ENCODE results near the gene KAT6B.

The KAT6B gene

DNA sequence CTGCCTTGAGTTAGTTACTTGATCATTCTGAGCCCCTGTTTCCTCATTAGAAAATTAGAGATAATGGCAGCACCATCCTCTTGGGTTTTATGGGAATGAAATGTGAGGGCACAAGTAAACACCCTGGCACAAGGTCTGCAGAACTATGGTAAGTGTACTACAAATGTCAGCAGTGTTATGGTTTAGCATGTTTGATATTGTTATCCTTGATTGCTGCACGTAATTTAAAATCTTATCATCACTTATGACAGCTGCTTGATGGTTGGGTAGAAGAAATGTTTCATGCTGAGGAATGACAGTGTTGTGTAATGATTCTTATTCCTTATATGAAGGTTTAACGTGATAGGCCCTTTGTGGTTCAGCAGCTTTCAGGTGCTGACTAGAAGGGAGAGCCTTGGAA lies 134.3 kb downstream of the KAT6B start:
- no peak for DNase-seq

GRCh38 chr10:74962517-74962916 lies 136.1 kb downstream of the KAT6B start:
- no peak for DNase-seq

- no peak for DNase-seq
These were observed 137.1 kb downstream of the KAT6B start for GRCh38 chr10:74963549-74963948.

DNA sequence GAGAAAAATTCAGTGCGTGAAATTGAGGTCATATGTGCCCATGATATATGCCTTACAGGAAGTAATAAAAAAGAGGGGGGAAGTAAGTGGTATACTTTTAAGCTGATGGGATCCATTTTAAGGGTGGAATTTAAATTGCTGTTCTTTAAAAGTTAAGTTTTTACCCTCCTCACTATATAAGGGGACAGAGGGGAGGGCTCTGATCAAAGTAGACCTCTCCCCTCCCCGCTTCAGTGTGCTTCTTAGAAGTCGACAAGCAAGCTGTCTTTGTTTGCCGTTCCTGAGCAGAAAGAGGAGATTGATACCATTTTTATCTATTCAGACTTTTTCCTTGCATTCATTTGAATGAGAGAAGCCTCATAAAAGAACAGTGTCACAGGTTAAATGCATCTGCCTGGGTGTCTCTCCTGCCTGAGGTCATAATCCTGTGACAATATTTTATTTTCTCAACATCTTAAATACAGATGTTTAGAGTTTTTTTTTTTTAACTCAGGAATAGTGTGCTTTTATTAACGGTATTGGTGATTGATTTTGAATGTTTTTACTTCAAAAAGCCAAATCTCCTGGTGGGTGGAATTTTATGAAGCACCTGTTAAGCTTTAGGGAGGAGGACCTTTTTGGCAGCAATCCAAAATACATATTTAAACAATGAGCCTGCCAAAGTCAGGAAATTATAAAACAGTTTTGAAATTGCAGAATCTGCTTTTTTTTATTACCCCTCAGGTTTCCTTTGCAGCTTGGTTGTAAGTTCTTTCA lies 141.7 kb downstream of the KAT6B start:
- DNase-seq: no peak

DNA sequence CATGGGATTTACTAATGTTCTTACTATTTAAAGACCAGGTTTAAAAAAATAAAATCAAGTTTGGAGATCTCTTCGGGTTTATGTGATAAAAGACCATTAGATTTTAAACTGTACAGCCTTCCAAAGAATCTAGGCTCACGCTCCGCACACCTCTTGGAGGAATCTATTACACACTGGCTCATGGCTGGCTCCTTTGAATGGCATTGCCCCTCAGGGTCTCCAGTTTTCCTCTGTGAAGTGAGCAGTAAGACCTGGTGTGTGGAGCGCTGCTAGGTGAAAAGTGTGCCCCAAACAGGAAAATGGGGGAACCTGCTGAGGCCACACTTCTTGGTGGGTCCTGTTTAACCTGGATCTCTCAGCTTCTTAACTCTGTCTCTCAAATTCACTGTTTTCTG lies 142.3 kb downstream of the KAT6B start:
- DNase-seq: no peak

- no peak for DNase-seq
These were observed 142.7 kb downstream of the KAT6B start for GRCh38 chr10:74969093-74969492.

DNA sequence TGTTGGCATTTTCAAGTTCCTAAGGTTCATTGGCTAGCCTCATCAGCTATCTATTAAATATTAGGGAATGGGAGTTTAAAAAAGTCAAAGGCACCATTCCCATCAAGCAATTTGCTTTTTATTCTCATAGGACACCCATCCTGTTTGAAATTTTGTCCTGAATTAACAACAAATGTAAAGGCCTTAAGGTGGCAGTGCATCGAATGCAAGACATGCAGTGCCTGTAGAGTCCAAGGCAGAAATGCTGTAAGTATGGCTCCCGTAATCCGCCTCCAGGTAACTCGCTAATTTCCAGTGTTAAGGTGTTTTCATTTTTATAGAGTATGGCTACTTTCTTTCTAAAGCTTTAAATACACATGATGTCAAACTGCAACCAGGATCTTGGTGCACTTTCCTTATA lies 143.1 kb downstream of the KAT6B start:
- DNase-seq: no peak

DNA sequence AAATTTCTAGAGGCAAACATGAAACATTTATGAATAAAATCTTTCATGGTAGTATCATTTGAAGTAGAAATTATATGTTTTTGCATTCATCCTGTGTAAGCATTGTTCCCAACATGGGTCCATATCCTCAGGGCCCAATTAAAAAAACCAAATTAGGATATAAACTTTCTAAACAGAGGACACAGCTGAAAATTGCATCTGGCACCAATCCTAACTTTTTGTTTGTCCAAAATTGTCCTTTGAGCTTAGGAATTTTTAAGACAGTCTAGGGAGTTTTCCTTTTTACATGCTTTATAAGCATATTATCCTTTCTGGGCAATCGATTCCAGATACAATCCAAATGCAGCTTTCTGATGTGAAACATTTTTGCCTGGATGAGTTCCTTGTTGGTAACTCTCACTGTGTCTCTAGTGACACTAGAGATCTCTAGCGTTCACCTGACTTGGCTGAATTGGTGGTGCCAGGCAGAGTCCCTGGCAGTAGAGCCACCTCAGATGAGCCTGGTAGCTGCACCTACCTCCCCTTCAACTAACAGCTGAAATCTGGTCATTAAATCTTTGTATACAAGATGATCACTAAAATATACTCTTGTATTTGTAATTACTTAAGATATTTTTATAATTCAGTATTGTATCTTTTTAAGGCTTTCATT lies 147.5 kb downstream of the KAT6B start:
- DNase-seq: no peak

- DNase-seq: no peak
These were observed 149.4 kb downstream of the KAT6B start for GRCh38 chr10:74975758-74976157.

DNA sequence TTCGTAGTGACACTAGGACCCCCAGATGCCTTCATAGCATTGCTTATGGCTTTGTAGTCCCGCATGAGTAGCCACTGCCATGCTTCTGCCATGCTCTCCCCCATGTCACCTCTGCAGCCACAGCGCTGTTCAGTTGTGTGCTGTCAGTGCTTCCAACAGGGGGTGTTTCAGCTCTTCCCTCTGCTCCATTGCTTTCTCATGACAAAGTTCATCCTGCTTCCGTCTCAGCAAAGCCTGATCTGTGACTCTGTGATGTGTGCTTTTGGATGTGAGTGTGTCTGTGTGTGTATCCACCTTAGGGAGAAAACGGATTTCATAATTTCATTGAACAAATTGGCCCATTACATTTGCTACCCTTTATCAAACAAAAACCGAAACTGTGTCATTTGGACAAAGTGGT lies 150.2 kb downstream of the KAT6B start:
- no peak for DNase-seq

DNA sequence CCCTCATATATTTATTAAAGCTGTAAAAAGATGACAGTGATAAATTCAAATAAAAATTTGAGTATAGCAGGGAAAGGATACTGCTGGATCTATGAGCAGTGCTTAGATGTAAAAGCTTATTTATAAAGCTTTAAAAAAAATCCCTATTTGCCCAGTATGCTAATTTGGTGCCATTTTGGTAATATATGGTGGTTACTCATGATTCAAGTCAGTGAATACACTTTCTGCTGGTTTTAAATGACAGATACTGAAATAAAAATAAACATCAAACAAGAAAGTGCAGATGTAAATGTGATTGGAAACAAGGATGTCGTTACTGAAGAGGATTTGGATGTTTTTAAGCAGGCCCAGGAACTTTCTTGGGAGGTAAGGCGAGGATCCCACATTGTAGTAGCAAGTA lies 150.7 kb downstream of the KAT6B start:
- no peak for DNase-seq

DNA sequence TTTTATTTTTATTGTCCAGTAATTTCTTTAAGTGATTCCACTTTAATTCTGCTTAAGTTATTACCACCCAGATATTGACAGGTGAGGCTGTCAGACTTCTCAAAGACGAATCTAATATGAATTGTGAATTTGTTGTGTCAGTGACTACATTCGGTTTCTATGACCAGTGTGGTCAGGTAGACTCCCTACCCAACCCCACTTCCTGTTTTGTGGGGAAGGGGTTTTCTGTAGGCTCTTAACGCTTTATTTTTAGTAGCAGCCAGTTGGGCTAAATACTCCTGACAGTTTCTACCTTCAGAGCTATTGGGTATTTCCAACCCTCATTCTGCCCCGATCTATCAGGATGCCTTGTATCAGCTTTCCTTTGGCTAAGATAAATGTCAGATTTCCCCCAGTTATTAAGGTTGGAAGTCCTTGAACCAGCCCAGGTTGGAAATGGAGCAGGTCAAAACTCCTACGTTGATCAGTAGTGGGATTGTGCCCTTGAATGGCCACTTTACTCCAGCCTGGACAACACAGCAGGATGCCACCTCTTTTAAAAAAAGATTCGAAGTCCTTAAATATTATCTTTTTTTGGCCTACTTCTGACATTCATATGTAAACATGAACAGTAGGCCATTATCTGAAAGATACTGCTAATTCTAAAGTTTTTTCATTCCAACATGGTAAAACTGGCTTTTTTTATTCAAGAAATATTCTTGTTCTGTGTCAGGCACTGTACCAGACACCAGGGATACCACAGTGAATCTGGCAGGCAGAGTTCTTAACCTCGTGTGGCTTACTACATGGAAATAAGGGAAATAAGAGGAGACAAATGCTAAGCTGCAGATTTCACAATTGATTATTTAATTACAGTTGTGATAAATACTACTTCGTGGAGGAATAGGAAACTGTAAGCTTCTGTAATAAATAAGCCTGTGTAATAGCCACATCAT lies 151.8 kb downstream of the KAT6B start:
- DNase-seq: no peak

GRCh38 chr10:74981831-74982633 lies 155.6 kb downstream of the KAT6B start:
- DNase-seq: no peak

DNA sequence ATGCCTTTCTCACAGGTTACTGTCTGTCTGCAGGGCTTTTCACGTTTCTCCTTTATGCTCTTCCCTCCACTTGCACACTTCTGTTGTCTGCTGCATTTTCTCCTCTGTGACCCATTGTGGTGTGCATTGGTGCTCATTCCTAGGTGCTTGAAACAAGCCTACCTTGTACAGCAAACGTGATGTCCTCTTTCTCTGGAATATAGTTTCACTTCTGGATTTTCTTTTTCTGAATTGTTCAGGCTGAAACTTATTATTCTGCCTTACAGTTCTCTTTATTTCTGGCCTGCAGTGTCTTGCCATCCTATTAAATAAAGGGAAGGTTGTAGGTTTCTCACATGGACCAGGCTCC lies 156.2 kb downstream of the KAT6B start:
- DNase-seq: no peak

DNA sequence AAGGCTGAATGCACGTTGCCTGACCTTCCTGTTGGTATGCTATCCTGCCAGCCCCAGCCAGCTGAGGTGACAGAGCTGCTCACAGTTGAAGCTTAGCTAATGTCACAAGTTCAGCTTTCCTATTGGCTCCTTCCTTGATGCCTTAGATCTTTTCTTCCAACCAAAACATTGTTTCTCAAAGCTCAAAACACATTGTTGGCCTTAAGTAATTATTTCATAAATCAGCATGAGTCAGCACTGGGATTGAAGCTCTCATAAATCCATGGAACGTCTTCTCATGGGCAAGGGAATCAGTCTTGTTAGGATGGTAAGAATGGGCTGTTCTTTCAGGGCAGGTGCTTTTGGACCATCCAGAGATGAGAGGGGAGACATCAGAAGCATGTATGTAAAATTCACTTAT lies 157.0 kb downstream of the KAT6B start:
- no peak for DNase-seq

- DNase-seq: no peak
These were observed 161.1 kb downstream of the KAT6B start for GRCh38 chr10:74987339-74988053.

DNA sequence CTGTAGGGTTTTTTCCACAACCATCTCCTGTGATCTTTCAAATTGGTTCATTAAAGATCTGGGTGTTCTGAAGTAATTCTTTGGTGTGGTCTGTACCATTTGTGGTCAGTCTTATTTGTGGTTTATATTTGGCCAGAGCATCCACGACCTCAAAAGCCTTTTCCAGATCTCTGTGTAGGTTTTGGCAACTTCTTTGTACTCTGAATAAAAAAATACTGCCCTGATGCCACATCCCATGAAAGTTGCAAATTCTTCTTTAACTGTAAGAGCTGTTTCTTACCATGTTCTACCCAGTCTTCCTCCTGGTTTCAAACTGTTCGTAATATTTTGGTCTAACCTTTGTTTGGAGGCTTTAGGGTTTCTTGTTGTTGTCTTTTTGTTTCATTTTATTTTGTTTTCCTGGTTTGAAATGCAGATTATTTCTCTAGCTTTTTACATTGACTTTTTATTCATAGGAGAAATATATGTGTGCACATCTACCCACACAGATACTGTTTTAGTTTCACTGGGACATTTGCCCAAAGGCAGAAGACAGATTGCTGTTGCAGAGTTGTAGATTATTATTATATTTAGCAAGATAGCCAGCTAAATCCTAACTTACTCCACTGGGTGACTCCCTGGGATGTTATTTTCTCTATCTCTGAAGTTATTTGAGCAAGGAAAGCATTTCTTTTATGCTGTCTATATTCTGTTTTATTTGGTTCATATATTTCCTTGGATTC lies 161.8 kb downstream of the KAT6B start:
- no peak for DNase-seq

DNA sequence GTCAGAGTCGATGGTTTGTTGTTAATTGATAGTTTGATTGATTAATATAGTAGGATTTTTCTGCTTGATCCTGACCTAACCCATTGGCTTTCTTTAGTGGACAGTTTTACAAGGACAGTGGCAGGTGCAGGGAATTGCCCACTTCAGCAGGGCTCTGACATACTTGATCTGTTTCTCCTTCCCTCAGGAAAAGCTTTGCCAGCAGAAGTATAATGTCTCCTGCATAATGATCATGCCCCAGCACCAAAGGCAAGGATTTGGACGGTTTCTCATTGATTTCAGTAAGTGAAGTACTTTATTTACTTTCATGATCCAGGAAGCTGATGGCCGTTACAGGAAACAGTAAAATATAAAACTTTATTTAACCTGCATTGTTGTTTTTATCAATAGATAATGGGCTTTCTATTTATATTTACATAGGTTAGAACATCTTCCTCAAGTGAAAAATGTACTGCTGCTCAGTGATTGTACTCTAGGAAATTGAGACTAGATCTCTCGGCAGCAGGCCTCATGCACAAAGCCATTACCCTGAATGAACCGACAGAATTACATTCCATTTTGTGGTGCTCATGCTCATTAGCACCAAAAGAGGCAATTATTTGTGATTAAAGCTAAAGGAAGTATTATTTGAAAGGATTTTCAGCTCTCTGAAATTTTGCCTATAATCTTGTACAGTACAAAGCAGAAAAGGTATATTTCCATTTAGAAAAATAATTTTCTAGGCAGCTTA lies 162.6 kb downstream of the KAT6B start:
- no peak for DNase-seq

DNA sequence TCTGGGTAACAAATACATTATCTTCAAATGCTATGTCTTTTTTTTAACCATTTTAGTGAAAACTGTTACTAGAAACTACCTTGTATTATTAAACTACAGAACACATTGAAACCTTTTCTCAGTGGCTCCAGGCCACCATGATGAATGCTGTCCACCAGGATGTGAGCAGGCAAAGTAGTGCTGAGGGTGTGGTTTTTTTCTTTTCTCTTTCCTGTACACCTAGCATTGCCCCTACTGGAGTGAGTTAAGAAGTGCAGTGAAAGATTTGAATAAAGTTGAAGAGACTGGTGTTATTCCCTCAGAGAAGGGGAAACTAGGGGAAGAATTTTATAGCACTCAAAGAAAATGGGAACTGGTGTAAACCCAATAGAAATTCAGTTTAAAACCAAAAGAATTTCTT lies 165.0 kb downstream of the KAT6B start:
- DNase-seq: no peak

- no peak for DNase-seq
These were observed 165.7 kb downstream of the KAT6B start for GRCh38 chr10:74992068-74992467.

GRCh38 chr10:74993649-74994048 lies 167.2 kb downstream of the KAT6B start:
- no peak for DNase-seq
